Bronchial epithelial cell (primary cell): ENCODE measurements around the gene TAMM41. TPM values are rescaled to one million over a fixed set of nuclear protein-coding genes. Genes with fewer than 3 reads are reported as not detected.
A peak's percentile ranks its signal among the peaks of the same experiment; 100 is the strongest.

Experiments
- DNase-seq: peaks from one replicate; pipeline ENCODE4 v3.0.0-alpha.2; 2010; ENCODE audit warnings: low read depth
- FAIRE-seq: peaks from 2 replicates; lab custom pipeline; 2011; peaks lifted over from hg19 to GRCh38; lab: Jason Lieb, UNC
- H3K27me3 ChIP-seq: 2 replicates; pipeline ENCODE4 v1.5.1; 2011; ENCODE audit warnings: low read length; ENCODE audit not compliant: control insufficient read depth, insufficient read depth
- H3K36me3 ChIP-seq: 2 replicates; pipeline ENCODE4 v1.5.1; 2011; ENCODE audit warnings: low read length; ENCODE audit not compliant: control insufficient read depth, insufficient read depth
- H3K4me3 ChIP-seq: 2 replicates; pipeline ENCODE4 v1.5.1; 2011; ENCODE audit warnings: mild to moderate bottlenecking, low read depth, low read length, control low read depth
- total RNA-seq: library from RNA; depleted of rRNA; stranded (reverse); fragments of >200 nt; gene quantifications from 2 replicates; pipeline ENCODE4 v1.2.1, GENCODE V29; 2014
- TF ChIP-seq, protein P1 (sequence below): IDR thresholded peaks from 2 replicates; pipeline ENCODE4 v1.5.1; 2011; ENCODE audit warnings: mild to moderate bottlenecking, moderate library complexity, low read length, control low read depth, inconsistent platforms; ENCODE audit not compliant: insufficient read depth, severe bottlenecking

Gene TAMM41
- total RNA-seq, 1 donor from 2014 or later, result 3.9 TPM

DNA sequence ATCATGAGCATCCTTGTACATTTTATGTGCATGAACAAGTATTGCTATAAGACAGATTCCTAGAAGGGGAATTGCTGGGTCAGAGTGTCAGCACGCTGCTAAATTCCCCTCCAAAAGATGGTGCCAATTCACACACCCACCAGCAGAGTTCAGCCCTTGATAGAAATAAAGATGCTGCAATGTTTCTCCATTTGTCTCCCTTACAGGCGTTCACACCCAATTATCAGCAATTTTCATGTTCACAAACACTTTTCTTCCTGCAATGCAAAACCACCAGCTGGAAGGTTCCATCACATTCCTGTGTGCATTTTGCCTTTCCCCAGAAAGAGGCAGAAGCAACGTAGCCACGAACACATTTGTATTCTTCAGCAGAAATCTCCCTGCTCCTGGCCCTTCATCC, 3.3 kb upstream of the TAMM41 start:
- TF ChIP-seq, protein P1, sequence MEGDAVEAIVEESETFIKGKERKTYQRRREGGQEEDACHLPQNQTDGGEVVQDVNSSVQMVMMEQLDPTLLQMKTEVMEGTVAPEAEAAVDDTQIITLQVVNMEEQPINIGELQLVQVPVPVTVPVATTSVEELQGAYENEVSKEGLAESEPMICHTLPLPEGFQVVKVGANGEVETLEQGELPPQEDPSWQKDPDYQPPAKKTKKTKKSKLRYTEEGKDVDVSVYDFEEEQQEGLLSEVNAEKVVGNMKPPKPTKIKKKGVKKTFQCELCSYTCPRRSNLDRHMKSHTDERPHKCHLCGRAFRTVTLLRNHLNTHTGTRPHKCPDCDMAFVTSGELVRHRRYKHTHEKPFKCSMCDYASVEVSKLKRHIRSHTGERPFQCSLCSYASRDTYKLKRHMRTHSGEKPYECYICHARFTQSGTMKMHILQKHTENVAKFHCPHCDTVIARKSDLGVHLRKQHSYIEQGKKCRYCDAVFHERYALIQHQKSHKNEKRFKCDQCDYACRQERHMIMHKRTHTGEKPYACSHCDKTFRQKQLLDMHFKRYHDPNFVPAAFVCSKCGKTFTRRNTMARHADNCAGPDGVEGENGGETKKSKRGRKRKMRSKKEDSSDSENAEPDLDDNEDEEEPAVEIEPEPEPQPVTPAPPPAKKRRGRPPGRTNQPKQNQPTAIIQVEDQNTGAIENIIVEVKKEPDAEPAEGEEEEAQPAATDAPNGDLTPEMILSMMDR, result no peak
- FAIRE-seq (no peak), DNase-seq (no peak)
- Histone ChIP-seq H3K4me3 (no peak overlapping the region), H3K27me3 (peaks cover 3% of the 10 kb centered on the region), H3K36me3 (no peaks in the 10 kb centered on the region)

DNA sequence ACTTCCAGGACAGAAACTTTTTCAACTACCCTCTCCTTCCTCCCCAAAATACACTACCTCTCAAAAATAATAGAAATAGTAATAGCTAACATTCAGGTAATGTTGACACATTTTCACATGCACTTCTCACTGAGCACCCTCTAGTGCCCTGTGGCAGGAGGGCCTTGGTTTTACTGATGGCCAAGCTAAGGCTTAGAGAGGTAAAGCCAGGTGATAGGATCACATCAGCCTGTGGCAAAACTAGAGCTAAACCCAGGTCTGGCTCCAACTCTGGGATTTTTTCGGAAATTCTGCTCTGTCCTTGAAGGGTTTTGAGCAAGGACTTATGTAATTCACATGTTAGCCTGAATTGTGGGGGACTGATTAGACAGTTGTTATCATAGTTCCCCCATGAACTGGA, 922 bp upstream of the TAMM41 start:
- TF ChIP-seq, protein P1, result no peak
- FAIRE-seq, result no peak
- no peak for DNase-seq
- Histone ChIP-seq H3K36me3 (peaks cover 5% of the 10 kb centered on the region), H3K4me3 (no peak overlapping the region), H3K27me3 (peaks cover 3% of the 10 kb centered on the region)

DNA sequence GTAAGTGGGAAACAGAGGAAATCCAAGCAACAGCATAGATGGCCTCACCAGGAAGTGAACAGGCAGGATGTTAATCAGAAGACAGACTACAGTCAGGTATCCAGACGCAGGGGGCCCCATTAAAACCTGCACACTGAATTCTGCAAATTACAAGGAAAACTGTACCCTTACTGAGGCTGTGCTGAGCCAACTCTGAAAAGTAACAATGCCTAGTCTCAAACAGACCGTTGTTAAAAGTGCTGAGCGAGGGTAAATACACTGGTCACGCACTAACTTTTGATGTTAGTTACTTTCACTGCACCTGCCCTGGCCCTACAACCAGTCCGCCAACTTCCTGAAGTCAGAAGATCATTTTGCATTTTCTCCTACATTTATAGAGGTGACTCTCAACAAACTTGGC, 1.0 kb downstream of the TAMM41 start:
- no peak for FAIRE-seq
- Histone ChIP-seq H3K27me3 (no peaks in the 10 kb centered on the region), H3K4me3 (peak overlapping the region; percentile 97), H3K36me3 (peaks cover 10% of the 10 kb centered on the region)
- no peak for DNase-seq
- TF ChIP-seq, protein P1, result no peak

DNA sequence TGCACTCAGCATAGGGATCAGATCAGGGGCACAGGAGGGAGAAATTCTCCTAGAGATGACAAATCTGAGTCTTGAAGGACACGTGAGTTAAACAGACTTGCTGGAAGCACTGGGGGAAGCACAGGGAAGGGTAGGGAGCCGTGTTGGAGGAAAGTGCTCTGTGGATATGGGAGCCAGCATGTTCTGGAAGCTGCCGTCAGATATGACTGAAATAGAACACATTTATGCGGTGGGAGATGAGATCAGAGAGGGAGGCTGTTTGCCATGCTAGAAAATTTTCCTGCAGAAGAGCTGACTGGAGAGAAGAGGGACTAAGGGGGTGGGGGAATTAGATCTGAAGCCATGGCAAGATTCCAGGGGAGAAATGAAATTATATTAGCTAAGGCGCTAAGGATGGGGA, 1.8 kb downstream of the TAMM41 start:
- H3K36me3 ChIP-seq, result peaks cover 14% of the 10 kb centered on the region
- H3K27me3 ChIP-seq, result no peaks in the 10 kb centered on the region
- no peak for DNase-seq
- FAIRE-seq, result no peak
- no peak overlapping the region for H3K4me3 ChIP-seq
- TF ChIP-seq, protein P1, result no peak

DNA sequence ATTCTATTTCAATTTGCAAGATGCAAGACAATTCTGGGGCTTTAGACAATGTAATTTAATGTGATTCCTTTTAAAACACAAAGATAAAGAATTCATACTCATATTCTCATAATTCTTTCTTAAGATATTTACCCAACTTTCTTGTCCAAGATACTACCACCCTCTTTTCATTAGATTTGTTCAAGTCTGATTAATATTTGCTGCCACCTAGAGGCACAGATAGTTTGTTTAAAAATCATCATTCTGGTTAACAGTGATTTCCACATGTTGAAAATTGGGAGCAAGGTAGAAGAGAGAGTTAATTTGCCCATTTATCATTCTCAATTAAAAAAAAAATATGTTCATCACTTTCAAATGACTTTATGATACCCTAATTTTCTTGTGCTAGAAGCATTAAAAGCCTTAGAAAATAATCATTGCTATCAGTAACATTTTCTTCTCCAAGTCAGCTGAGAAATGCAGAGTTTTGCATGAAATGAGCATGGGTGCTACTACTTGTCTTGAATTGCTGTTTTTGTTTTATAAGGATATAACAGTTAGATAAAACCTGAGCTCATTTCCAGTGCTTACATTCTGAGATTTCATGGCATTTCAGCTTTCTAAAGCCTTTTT, 11.6 kb downstream of the TAMM41 start:
- H3K36me3 ChIP-seq, result peaks cover 16% of the 10 kb centered on the region
- DNase-seq (peak; percentile 37), FAIRE-seq (no peak)
- H3K4me3 ChIP-seq, result no peak overlapping the region
- no peaks in the 10 kb centered on the region for H3K27me3 ChIP-seq
- TF ChIP-seq, protein P1, result peak; percentile 6
